Cardiac muscle cell (in vitro differentiated cells and primary cell): ENCODE results near the gene HOMEZ. TPM values are rescaled to one million over a fixed set of nuclear protein-coding genes. Genes with fewer than 3 reads are reported as not detected.

Experiments
- DNase-seq, 2 donors: peaks; one replicate each; pipeline versions ENCODE4 v3.0.0 to v3.0.0-alpha.2; 2010 to 2017; ENCODE audit warnings: low read depth in 1 of 2, low spot score in 1 of 2
- H3K27ac ChIP-seq: fragments of 200-600 bp; sonication (generic); 2 replicates; pipeline ENCODE4 v1.5.1; 2016
- H3K27me3 ChIP-seq: fragments of 200-600 bp; sonication (generic); 2 replicates; pipeline ENCODE4 v1.6.0; 2016; ENCODE audit warnings: control low read depth
- H3K36me3 ChIP-seq: fragments of 200-600 bp; sonication (generic); 2 replicates; pipeline ENCODE4 v1.5.1; 2016; ENCODE audit warnings: control low read depth
- H3K4me1 ChIP-seq: fragments of 200-600 bp; sonication (generic); 2 replicates; pipeline ENCODE4 v1.8.1; 2017; ENCODE audit warnings: low read depth, mild to moderate bottlenecking, mixed run types
- H3K4me3 ChIP-seq: fragments of 200-600 bp; sonication (generic); 2 replicates; pipeline ENCODE4 v1.5.1; 2016; ENCODE audit warnings: mild to moderate bottlenecking
- H3K9me3 ChIP-seq: fragments of 200-600 bp; sonication (generic); 2 replicates; pipeline ENCODE4 v1.5.1; 2017; ENCODE audit warnings: low read depth, mild to moderate bottlenecking, control low read depth
- polyA plus RNA-seq: library from polyadenylated mRNA; unstranded; fragments of >200 nt; fragmentation: Nextera tagmentation; extraction: Ambion mirVana; gene quantifications from 2 replicates; pipeline ENCODE4 v1.2.1, GENCODE V29; 2016
- total RNA-seq: library from RNA; depleted of rRNA; stranded (reverse); fragments of >200 nt; gene quantifications from 2 replicates; pipeline ENCODE4 v1.2.3, GENCODE V29; 2016
- TF ChIP-seq, protein P1 (sequence below): IDR thresholded peaks from 2 replicates; pipeline ENCODE4 v1.5.1; 2012; ENCODE audit warnings: low read depth, mild to moderate bottlenecking, low read length

Gene HOMEZ
- total and polyA plus RNA-seq, 2 experiments from 2014 or later, result 13.6 to 20.8 TPM

DNA sequence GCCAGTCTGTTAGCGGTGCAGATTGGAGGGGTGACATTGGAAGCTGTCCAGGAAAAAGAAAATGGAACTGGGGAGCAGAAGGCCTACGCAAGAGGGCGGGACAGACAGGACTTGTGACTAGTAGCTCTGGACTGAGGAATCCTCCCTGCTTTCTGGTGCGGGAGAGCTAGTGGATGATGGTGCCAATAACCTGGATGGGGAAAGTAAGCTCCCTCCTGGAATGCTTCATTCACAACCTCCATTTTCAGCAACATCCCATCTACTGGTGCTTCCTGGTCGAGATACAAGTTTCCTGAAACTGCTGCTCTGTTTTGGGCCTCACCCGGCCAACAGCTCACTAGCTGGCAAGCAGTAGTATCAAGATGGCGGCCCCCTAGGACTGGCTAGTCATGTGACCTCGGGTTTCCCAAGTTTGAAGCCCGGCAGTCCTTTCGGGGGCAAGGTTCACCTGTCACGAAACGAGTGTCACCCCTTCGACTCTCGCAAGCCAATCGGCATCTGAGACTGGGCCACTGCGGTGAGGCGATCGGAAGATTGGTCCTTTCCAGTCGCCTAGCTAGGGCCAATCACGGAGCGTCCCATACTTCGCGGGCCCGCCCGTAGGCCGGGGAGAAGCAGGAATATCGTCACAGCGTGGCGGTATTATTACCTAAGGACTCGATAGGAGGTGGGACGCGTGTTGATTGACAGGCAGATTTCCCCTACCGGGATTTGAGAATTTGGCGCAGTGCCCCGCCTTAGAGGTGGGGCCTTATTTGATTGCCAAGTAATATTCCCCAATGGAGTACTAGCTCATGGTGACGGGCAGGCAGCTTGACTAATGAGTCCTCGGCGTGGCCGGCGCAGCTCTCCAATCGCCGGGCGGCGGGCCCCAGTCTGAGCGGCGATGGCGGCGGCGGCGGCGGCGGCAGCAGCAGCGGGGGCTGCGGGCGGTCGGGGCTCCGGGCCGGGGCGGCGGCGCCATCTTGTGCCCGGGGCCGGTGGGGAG, 34.9 kb upstream of the HOMEZ start, which contains the start of gene PABPN1:
PABPN1 (plus strand) TSS at position 874 of the 988 bp plus-strand sequence; CDS start at position 887, 13 bp downstream.
- peaks cover 24% of the 10 kb centered on the region for H3K36me3 ChIP-seq
- H3K4me3 ChIP-seq, result peak within 1 kb of the TSS; percentile 97
- TF ChIP-seq, protein P1, sequence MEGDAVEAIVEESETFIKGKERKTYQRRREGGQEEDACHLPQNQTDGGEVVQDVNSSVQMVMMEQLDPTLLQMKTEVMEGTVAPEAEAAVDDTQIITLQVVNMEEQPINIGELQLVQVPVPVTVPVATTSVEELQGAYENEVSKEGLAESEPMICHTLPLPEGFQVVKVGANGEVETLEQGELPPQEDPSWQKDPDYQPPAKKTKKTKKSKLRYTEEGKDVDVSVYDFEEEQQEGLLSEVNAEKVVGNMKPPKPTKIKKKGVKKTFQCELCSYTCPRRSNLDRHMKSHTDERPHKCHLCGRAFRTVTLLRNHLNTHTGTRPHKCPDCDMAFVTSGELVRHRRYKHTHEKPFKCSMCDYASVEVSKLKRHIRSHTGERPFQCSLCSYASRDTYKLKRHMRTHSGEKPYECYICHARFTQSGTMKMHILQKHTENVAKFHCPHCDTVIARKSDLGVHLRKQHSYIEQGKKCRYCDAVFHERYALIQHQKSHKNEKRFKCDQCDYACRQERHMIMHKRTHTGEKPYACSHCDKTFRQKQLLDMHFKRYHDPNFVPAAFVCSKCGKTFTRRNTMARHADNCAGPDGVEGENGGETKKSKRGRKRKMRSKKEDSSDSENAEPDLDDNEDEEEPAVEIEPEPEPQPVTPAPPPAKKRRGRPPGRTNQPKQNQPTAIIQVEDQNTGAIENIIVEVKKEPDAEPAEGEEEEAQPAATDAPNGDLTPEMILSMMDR, result no peak
- peak within 1 kb of the TSS; percentile 99 for H3K27ac ChIP-seq
- peak; percentile 100 for DNase-seq
- H3K4me1 ChIP-seq, result peaks cover 15% of the 10 kb centered on the region
- no peaks in the 10 kb centered on the region for H3K9me3 ChIP-seq
- no peaks in the 10 kb centered on the region for H3K27me3 ChIP-seq

DNA sequence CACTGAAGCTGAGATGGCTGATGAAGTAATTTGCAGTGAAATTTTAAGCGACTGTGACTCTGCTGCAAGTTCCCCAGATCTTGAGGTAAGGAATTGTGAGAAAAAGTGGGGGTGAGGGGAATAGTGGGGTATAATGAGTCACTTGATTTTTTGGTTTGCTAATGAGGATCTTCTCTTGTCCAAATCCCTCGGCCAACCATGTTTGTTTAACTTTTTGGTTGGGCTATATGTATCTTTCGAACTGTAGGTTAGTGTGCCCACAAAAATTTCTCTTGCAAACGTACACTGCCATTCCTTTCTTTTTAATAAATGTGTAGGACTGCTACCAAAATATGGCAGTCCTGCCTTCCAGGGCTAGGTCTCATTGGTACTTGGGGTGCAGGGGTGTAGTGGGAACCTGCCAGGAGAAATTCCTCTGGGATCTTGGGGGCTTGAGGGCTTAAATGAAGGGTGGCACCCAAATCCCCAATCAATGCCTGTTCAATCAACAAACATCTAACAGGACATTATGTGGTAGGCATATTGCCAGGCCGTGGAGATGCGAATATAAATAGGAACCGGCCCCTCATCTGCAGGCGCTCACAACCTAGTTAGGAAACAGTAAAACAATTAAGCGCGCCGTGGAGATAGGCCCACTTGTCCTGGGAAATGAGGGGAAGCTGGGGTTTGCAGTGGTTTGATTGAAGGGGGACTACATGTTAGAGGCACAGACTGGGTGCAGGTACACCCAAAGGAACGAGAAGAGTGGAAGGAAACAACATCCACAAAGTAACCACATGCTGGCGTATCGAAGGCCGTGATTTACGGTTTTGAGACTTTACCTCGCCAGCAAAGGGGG, 34.0 kb upstream of the HOMEZ start:
- no peak for DNase-seq
- TF ChIP-seq, protein P1, result no peak
- Histone ChIP-seq H3K9me3 (no peaks in the 10 kb centered on the region), H3K27ac (peak overlapping the region; percentile 97), H3K4me1 (peaks cover 15% of the 10 kb centered on the region), H3K4me3 (peak overlapping the region; percentile 19), H3K36me3 (peaks cover 24% of the 10 kb centered on the region), H3K27me3 (no peaks in the 10 kb centered on the region)

DNA sequence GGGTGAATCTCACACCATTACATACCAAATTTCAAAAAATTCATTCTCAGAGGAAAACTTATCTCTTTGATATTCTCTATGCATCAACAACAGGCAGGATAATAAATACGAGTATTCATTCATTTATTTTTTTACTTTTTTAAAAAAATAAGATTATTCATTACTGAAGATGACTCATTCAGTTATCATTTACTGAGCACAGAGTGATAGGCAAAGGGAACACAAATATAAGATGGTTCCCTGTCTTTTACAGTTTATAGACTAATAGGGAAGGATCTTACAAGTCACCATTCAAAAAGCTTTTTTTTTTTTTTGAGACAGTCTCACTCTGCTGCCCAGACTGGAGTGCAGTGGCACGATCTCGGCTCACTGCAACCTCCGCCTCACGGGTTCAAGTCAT, 30.4 kb upstream of the HOMEZ start:
- no peak for DNase-seq
- peaks cover 4% of the 10 kb centered on the region for H3K36me3 ChIP-seq

DNA sequence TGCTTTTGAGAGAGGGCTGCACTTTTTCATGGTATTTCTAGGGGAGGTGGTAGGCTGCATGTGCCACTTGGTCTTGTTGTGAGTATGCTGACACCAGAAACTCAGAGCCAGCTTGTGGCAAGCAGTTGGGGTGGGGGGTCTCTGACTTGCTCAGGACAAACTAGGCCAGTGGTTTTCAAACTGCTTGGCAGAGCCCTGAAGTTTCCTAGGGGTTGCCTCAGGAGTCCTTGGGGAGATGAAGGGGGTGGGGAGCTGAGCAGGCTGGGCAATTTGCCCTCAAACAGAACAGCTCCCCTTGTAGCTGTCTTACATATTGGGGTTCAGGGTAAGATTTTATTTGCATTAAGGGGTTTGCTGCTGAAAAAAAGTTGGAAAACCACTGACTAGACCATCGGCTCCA, 24.6 kb upstream of the HOMEZ start:
- Histone ChIP-seq H3K4me1 (peaks cover 12% of the 10 kb centered on the region), H3K9me3 (no peaks in the 10 kb centered on the region), H3K27me3 (no peaks in the 10 kb centered on the region), H3K36me3 (peaks cover 7% of the 10 kb centered on the region), H3K27ac (no peak overlapping the region), H3K4me3 (no peak overlapping the region)
- TF ChIP-seq, protein P1, result no peak
- no peak for DNase-seq

More for the DNA sequence above, 30.4 kb upstream of the HOMEZ start:
- Histone ChIP-seq H3K27me3 (no peaks in the 10 kb centered on the region), H3K27ac (no peak overlapping the region), H3K9me3 (no peaks in the 10 kb centered on the region), H3K4me3 (no peak overlapping the region), H3K4me1 (peaks cover 5% of the 10 kb centered on the region)
- TF ChIP-seq, protein P1, result no peak

DNA sequence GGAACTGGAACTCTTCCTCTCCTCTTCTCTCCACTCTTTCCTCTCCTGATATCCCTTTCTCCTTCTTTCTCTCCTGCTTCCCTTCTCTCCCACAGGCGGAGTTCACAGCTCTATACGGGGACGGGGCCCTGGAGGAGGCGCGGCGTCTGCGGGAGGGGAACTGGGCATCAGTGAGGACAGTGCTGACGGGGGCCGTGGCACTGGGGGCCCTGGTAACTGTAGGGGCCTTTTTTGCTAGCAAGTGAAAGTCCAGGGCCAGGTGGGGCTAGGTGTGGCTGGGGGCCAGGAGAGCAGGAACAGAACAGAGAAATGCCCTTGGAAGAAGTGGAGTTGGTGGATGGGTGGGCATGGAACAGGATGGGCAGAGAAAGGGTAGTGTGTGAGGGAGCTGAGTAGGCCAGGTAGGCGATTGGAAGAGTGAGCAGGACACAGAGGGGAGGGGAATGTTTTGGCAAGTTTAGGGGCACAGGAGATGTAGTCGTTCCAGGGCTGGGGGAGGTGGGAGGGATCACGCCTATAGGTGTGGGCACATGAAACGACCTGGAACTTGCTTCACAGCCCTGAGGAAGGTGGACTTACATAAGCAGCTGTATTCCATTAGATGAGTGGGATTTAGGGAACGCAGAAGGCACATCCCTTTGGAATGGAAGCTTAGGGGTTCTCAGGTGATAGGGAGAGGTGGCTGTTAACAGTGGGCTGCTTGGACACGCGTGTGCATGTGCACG, 23.0 kb upstream of the HOMEZ start:
- TF ChIP-seq, protein P1, result no peak
- Histone ChIP-seq H3K27me3 (no peaks in the 10 kb centered on the region), H3K4me3 (no peak overlapping the region), H3K27ac (no peak overlapping the region), H3K36me3 (peaks cover 7% of the 10 kb centered on the region), H3K4me1 (peaks cover 12% of the 10 kb centered on the region), H3K9me3 (no peaks in the 10 kb centered on the region)
- DNase-seq, result no peak
